ENCODE results near the gene TAS2R14.

GRCh38 chr12:10965476-10965875 is 26.4 kb upstream of the TAS2R14 start:
- TF ChIP-seq CTCF (IDR thresholded peaks at IDR 0.05) (no peak), POLR2AphosphoS5 (IDR thresholded peaks at IDR 0.05; ENCODE audit: low read depth, low read length) (no peak), REST (IDR thresholded peaks at IDR 0.05; ENCODE audit: insufficient read depth in 1 of 2, low read depth in 2 of 2, low read length in 1 of 2) (no peak)

Measured in Panc1 (cell line).